ENCODE data around the gene ZNF503.

ZNF503 gene

GRCh38 chr10:75399461-75400162 lies 2.0 kb downstream of the ZNF503 start:
- no peaks in the 10 kb centered on the region for H3K36me3 ChIP-seq (ENCODE audit: control insufficient read depth, insufficient read depth, low read length)
- no peak overlapping the region for H3K27ac ChIP-seq (ENCODE audit: low read length)
- no peak overlapping the region; the same call in 1 of the 2 replicates for H3K4me3 ChIP-seq (ENCODE audit: low read length)
- no peaks in the 10 kb centered on the region for H3K9me3 ChIP-seq (ENCODE audit: control insufficient read depth, insufficient read depth, low read length)
- no peak for DNase-seq (ENCODE audit: low read depth, low spot score)
- no CpG with 5 or more reads among the region's 71 CpGs for WGBS (ENCODE audit: insufficient coverage, insufficient read length)
- H3K27me3 ChIP-seq (ENCODE audit: control insufficient read depth, insufficient read depth, low read length) = peaks cover 71% of the 10 kb centered on the region
- H3K4me1 ChIP-seq (ENCODE audit: control insufficient read depth, insufficient read depth, low read length) = peaks cover 2% of the 10 kb centered on the region

DNA sequence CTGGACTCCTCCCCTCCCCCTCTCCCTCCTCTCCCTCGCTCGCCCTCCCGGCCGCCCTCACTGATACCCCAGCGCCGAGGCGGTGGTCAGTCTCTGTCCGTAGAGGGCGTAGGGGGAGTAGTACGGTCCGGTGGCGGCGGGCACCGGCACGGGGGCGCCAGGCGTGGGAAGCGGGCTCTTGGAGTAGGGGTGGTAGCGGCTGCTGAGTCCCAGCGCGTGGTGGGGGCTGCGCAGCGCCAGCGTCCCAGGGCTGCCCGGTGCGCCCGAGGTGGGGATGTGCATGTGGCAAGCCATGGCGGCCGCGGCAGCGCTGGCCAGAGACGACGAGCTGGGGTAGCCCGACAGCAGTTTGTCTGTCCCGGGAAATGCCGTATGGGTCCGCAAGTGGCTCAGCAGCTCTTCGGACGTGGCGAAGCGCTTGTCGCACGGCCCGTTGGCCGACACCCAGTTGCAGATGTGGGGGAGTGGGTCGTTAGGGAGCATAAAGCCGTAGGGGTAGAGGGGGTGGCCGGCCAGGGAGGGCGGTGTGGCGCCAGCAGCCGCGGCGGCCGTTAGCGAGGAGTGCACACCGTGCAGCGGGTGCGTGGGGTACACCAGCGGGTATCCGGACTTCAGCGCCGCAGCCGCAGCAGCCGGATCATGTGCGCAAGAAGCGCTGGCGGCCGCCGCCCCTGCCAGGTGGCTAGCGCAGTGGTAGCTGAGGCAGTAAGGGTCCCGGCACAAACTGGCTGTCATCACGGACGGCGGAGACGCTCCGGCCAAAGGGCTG lies 2.7 kb downstream of the ZNF503 start:
- Histone ChIP-seq H3K27me3 (ENCODE audit: control insufficient read depth, insufficient read depth, low read length) (peaks cover 71% of the 10 kb centered on the region), H3K4me1 (ENCODE audit: control insufficient read depth, insufficient read depth, low read length) (no peaks in the 10 kb centered on the region; the same call in 1 of the 2 replicates), H3K27ac (ENCODE audit: low read length) (no peak overlapping the region), H3K9me3 (ENCODE audit: control insufficient read depth, insufficient read depth, low read length) (no peaks in the 10 kb centered on the region), H3K4me3 (ENCODE audit: low read length) (peak overlapping the region; percentile 7; the same call in 1 of the 2 replicates), H3K36me3 (ENCODE audit: control insufficient read depth, insufficient read depth, low read length) (no peaks in the 10 kb centered on the region)
- DNase-seq (ENCODE audit: low read depth, low spot score) = no peak
- WGBS (ENCODE audit: insufficient coverage, insufficient read length) = no CpG with 5 or more reads among the region's 76 CpGs

- no peak overlapping the region for H3K27ac ChIP-seq (ENCODE audit: low read length)
- H3K9me3 ChIP-seq (ENCODE audit: control insufficient read depth, insufficient read depth, low read length) = no peaks in the 10 kb centered on the region
- H3K4me3 ChIP-seq (ENCODE audit: low read length) = no peak overlapping the region; the same call in 1 of the 2 replicates
- no CpG with 5 or more reads among the region's 17 CpGs for WGBS (ENCODE audit: insufficient coverage, insufficient read length)
- no peaks in the 10 kb centered on the region; the same call in 1 of the 2 replicates for H3K4me1 ChIP-seq (ENCODE audit: control insufficient read depth, insufficient read depth, low read length)
- H3K27me3 ChIP-seq (ENCODE audit: control insufficient read depth, insufficient read depth, low read length) = peaks cover 68% of the 10 kb centered on the region
- no peak for DNase-seq (ENCODE audit: low read depth, low spot score)
- H3K36me3 ChIP-seq (ENCODE audit: control insufficient read depth, insufficient read depth, low read length) = no peaks in the 10 kb centered on the region
Measured at GRCh38 chr10:75398200-75398691, 3.3 kb downstream of the ZNF503 start.

- H3K36me3 ChIP-seq (ENCODE audit: control insufficient read depth, insufficient read depth, low read length) = no peaks in the 10 kb centered on the region
- no peak overlapping the region for H3K27ac ChIP-seq (ENCODE audit: low read length)
- DNase-seq (ENCODE audit: low read depth, low spot score) = no peak
- no peak overlapping the region; the same call in 1 of the 2 replicates for H3K4me3 ChIP-seq (ENCODE audit: low read length)
- H3K4me1 ChIP-seq (ENCODE audit: control insufficient read depth, insufficient read depth, low read length) = no peaks in the 10 kb centered on the region; the same call in 1 of the 2 replicates
- no CpG with 5 or more reads among the region's 19 CpGs for WGBS (ENCODE audit: insufficient coverage, insufficient read length)
- peaks cover 68% of the 10 kb centered on the region for H3K27me3 ChIP-seq (ENCODE audit: control insufficient read depth, insufficient read depth, low read length)
- H3K9me3 ChIP-seq (ENCODE audit: control insufficient read depth, insufficient read depth, low read length) = no peaks in the 10 kb centered on the region
Measured at GRCh38 chr10:75397496-75398199, 3.9 kb downstream of the ZNF503 start.

- WGBS (ENCODE audit: insufficient coverage, insufficient read length) = no CpG with 5 or more reads among the region's 71 CpGs
- Histone ChIP-seq H3K36me3 (ENCODE audit: control insufficient read depth, insufficient read depth, low read length) (no peaks in the 10 kb centered on the region), H3K27ac (ENCODE audit: low read length) (no peak overlapping the region), H3K27me3 (ENCODE audit: control insufficient read depth, insufficient read depth, low read length) (peaks cover 69% of the 10 kb centered on the region), H3K4me3 (ENCODE audit: low read length) (peak overlapping the region; percentile 7; the same call in 1 of the 2 replicates), H3K4me1 (ENCODE audit: control insufficient read depth, insufficient read depth, low read length) (no peaks in the 10 kb centered on the region; the same call in 1 of the 2 replicates), H3K9me3 (ENCODE audit: control insufficient read depth, insufficient read depth, low read length) (no peaks in the 10 kb centered on the region)
- no peak for DNase-seq (ENCODE audit: low read depth, low spot score)
Measured at GRCh38 chr10:75396631-75397495, 4.7 kb downstream of the ZNF503 start.

DNA sequence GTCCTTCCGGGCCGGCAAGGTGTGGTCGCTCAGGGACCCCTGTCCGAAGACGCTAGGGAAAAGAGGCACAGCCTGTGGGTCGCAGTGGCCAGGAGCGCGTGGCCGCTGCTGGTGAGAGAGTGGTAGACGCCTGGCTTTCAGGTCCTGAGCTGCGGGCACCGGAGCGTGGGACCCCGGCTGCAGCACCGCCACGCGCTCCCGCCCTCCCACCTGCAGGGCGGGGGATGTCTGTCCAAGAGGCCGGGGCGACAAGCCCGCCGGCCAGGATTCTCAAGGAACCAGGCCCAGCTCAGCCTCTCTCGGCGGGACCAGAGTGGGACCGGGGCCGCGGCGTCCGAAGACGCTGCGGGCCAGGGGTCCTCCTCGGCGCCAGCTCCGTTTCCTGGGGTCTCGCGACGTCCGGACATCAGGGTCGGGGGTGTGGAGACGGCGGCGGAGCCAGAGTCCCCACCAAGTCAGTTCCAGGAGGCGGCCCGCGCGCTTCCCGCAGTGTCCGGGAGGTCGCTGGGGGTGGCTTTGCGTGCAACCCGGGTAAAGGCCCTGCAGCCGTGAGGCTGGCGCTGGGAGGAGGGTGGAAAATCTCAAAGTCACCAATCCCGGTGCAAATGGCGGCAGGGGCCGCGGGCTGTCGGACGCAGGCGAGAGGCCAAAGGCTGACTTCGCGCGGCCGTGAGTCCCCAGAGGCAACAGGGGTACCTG lies 5.5 kb downstream of the ZNF503 start:
- DNase-seq (ENCODE audit: low read depth, low spot score) = no peak
- Histone ChIP-seq H3K4me1 (ENCODE audit: control insufficient read depth, insufficient read depth, low read length) (no peaks in the 10 kb centered on the region; the same call in 1 of the 2 replicates), H3K27me3 (ENCODE audit: control insufficient read depth, insufficient read depth, low read length) (peaks cover 69% of the 10 kb centered on the region), H3K9me3 (ENCODE audit: control insufficient read depth, insufficient read depth, low read length) (no peaks in the 10 kb centered on the region), H3K36me3 (ENCODE audit: control insufficient read depth, insufficient read depth, low read length) (no peaks in the 10 kb centered on the region), H3K27ac (ENCODE audit: low read length) (no peak overlapping the region), H3K4me3 (ENCODE audit: low read length) (peak overlapping the region; percentile 3; the same call in 1 of the 2 replicates)
- no CpG with 5 or more reads among the region's 65 CpGs for WGBS (ENCODE audit: insufficient coverage, insufficient read length)

DNA sequence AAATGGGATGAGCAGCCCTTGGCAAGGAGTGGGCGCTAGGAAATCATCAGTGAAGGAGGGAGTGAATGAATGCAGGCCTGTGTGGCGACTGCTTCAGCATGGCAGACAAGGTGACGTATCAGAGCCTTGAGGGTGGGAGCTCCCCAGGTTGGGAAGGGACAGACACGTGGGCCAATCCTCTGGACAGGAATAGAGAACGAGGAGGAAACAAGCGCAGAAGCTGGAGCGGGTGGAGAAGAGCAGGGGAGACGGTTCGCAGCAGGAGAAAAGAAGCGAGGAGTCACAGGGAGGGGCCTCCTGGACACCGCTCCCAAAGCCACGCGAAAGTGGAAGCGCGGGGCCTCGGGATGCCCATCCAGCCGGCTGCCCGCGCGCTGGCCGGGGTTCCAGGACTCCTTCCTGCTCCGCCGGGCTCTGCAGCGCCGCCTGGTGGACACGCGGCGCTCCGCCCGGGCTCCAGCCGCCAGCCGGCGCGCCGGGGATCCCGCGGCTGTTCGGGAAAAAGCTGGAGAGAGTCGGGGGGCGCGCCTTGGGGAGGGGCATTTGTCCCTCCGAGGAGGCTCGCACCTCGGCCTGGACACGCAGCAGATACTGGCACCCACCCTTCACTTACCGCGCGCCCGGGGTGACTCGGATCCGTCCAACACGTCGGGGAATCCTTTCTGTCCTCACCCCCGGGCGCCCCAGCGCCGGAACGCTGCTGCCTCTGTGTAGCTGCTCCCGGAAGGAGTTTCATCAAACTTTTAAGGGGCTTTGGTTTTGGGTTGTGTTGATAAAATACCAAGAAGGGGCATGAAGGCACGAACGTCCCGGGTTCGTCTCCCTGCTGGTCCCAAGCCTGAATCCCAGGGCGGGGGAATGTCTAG lies 6.3 kb downstream of the ZNF503 start:
- DNase-seq (ENCODE audit: low read depth, low spot score) = no peak
- Histone ChIP-seq H3K4me1 (ENCODE audit: control insufficient read depth, insufficient read depth, low read length) (no peaks in the 10 kb centered on the region; the same call in 1 of the 2 replicates), H3K27ac (ENCODE audit: low read length) (no peak overlapping the region), H3K4me3 (ENCODE audit: low read length) (peak overlapping the region; percentile 4; the same call in 1 of the 2 replicates), H3K27me3 (ENCODE audit: control insufficient read depth, insufficient read depth, low read length) (peaks cover 62% of the 10 kb centered on the region), H3K36me3 (ENCODE audit: control insufficient read depth, insufficient read depth, low read length) (no peaks in the 10 kb centered on the region), H3K9me3 (ENCODE audit: control insufficient read depth, insufficient read depth, low read length) (no peaks in the 10 kb centered on the region)
- WGBS (ENCODE audit: insufficient coverage, insufficient read length) = no CpG with 5 or more reads among the region's 64 CpGs

DNA sequence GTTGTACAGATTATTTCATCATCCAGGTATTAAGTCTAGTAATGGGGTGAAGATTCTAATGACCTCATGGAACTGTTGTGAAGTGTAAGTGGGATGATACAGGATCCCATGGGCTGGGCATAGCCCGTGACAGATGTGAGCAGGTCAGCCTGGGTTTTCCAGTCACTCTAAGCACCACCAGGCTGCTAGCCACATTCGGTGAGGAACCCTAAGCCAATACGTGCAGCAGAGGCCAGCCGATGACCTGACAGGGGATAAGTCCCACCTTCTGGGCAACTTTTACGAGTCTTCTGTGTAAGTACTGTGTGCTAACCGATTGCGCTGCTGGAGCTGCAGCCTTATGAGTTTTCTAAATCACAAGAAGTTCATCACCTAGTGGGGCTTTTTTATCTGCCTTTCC lies 7.3 kb downstream of the ZNF503 start:
- no peak for DNase-seq (ENCODE audit: low read depth, low spot score)
- Histone ChIP-seq H3K36me3 (ENCODE audit: control insufficient read depth, insufficient read depth, low read length) (no peaks in the 10 kb centered on the region), H3K27me3 (ENCODE audit: control insufficient read depth, insufficient read depth, low read length) (peaks cover 52% of the 10 kb centered on the region), H3K9me3 (ENCODE audit: control insufficient read depth, insufficient read depth, low read length) (no peaks in the 10 kb centered on the region), H3K27ac (ENCODE audit: low read length) (no peak overlapping the region), H3K4me3 (ENCODE audit: low read length) (no peak overlapping the region), H3K4me1 (ENCODE audit: control insufficient read depth, insufficient read depth, low read length) (no peaks in the 10 kb centered on the region; the same call in 1 of the 2 replicates)
- WGBS (ENCODE audit: insufficient coverage, insufficient read length) = no CpG with 5 or more reads among the region's 7 CpGs

GRCh38 chr10:75392744-75393143 lies 8.8 kb downstream of the ZNF503 start:
- Histone ChIP-seq H3K27me3 (ENCODE audit: control insufficient read depth, insufficient read depth, low read length) (peaks cover 41% of the 10 kb centered on the region), H3K4me3 (ENCODE audit: low read length) (no peak overlapping the region), H3K27ac (ENCODE audit: low read length) (no peak overlapping the region), H3K9me3 (ENCODE audit: control insufficient read depth, insufficient read depth, low read length) (no peaks in the 10 kb centered on the region), H3K4me1 (ENCODE audit: control insufficient read depth, insufficient read depth, low read length) (no peaks in the 10 kb centered on the region; the same call in 1 of the 2 replicates), H3K36me3 (ENCODE audit: control insufficient read depth, insufficient read depth, low read length) (no peaks in the 10 kb centered on the region)
- DNase-seq (ENCODE audit: low read depth, low spot score) = no peak

Measured in iPS DF 6.9 (cell line).